GM08714 (cell line): ENCODE data around the gene TIPRL.

ENCODE experiments used
- H3K4me3 ChIP-seq: fragments of 200-500 bp; sonication (Bioruptor generic); 2 replicates; pipeline ENCODE4 v1.5.1; 2014; ENCODE audit warnings: mild to moderate bottlenecking, low read length, inconsistent platforms
- ZNF274 ChIP-seq: IDR thresholded peaks from 2 replicates; pipeline ENCODE4 v1.6.1; 2012; ENCODE audit warnings: mild to moderate bottlenecking, low read depth, low read length

The TIPRL gene

GRCh38 chr1:168218658-168219057 is 39.9 kb downstream of the TIPRL start:
- no peak for TF ChIP-seq ZNF274
- H3K4me3 ChIP-seq, result no peak overlapping the region

- TF ChIP-seq ZNF274, result no peak
Measured at GRCh38 chr1:168220470-168220871, 41.7 kb downstream of the TIPRL start.

GRCh38 chr1:168221275-168221674 is 42.5 kb downstream of the TIPRL start:
- no peak overlapping the region for H3K4me3 ChIP-seq
- TF ChIP-seq ZNF274, result no peak

More at GRCh38 chr1:168220470-168220871, 41.7 kb downstream of the TIPRL start:
- no peak overlapping the region for H3K4me3 ChIP-seq

GRCh38 chr1:168223261-168223660 is 44.5 kb downstream of the TIPRL start:
- no peak for TF ChIP-seq ZNF274
- no peak overlapping the region for H3K4me3 ChIP-seq

GRCh38 chr1:168223681-168224540 is 45.1 kb downstream of the TIPRL start:
- H3K4me3 ChIP-seq, result no peak overlapping the region
- TF ChIP-seq ZNF274, result no peak

- peak overlapping the region; percentile 79; the same call in 1 of the 2 replicates for H3K4me3 ChIP-seq
- TF ChIP-seq ZNF274, result no peak
Measured at GRCh38 chr1:168224991-168225390, 46.2 kb downstream of the TIPRL start.

GRCh38 chr1:168225476-168226190 is 46.9 kb downstream of the TIPRL start, which contains the start of gene SFT2D2:
Gene SFT2D2, plus strand, starts transcription at chr1:168226004. Its CDS starts 76 bp downstream, at chr1:168226080.
- TF ChIP-seq ZNF274, result no peak

GRCh38 chr1:168227620-168228019 is 48.9 kb downstream of the TIPRL start:
- no peak for TF ChIP-seq ZNF274
- H3K4me3 ChIP-seq, result peak overlapping the region; percentile 79

More at GRCh38 chr1:168225476-168226190, 46.9 kb downstream of the TIPRL start, which contains the start of gene SFT2D2:
- H3K4me3 ChIP-seq, result peak within 1 kb of the TSS; percentile 79

GRCh38 chr1:168229893-168230292 is 51.1 kb downstream of the TIPRL start:
- H3K4me3 ChIP-seq, result no peak overlapping the region

GRCh38 chr1:168230709-168231108 is 51.9 kb downstream of the TIPRL start:
- TF ChIP-seq ZNF274, result no peak
- no peak overlapping the region for H3K4me3 ChIP-seq

More at GRCh38 chr1:168229893-168230292, 51.1 kb downstream of the TIPRL start:
- TF ChIP-seq ZNF274, result no peak

- no peak for TF ChIP-seq ZNF274
- H3K4me3 ChIP-seq, result no peak overlapping the region
Measured at GRCh38 chr1:168234846-168235547, 56.2 kb downstream of the TIPRL start.

- no peak overlapping the region for H3K4me3 ChIP-seq
- TF ChIP-seq ZNF274, result no peak
Measured at GRCh38 chr1:168235548-168235885, 56.8 kb downstream of the TIPRL start.

- no peak for TF ChIP-seq ZNF274
- H3K4me3 ChIP-seq, result no peak overlapping the region
Measured at GRCh38 chr1:168235937-168236336, 57.2 kb downstream of the TIPRL start.
